K562 (cell line): ENCODE data around the gene TSPAN32. TPM values are rescaled to one million over a fixed set of nuclear protein-coding genes. Genes with fewer than 3 reads are reported as not detected.

ENCODE experiments used
- FOXJ2 ChIP-seq: fragments of 200-800 bp; sonication (Bioruptor generic); IDR thresholded peaks from 2 replicates; pipeline ENCODE4 v1.6.1; 2016; ENCODE audit warnings: missing genetic modification characterization, missing compliant biosample characterization
- HDAC3 ChIP-seq: fragments of 450-650 bp; IDR thresholded peaks from 2 replicates; pipeline ENCODE4 v1.6.1; 2018; ENCODE audit warnings: borderline replicate concordance, mild to moderate bottlenecking, moderate library complexity; ENCODE audit not compliant: partially characterized antibody
- ZC3H4 ChIP-seq: sonication (generic); formaldehyde crosslinking; IDR thresholded peaks from 2 replicates; pipeline ENCODE4 v1.9.0; 2021; ENCODE audit warnings: missing genetic modification reagents, borderline replicate concordance
- ZNF121 ChIP-seq: sonication (generic); formaldehyde crosslinking; conservative IDR thresholded peaks from 2 replicates; pipeline ENCODE4 v1.8.0; 2022; ENCODE audit warnings: missing genetic modification reagents
- polyA plus RNA-seq, 8 experiments: library from polyadenylated mRNA; depleted of rRNA in 4 of 8; stranded (reverse) in 5 of 8; unstranded in 3 of 8; fragments of >200 nt; fragmentation: Nextera tagmentation in 2 of 8; fragmentation: Illumina TruSeq in 1 of 8; extraction: Ambion mirVana in 2 of 8; extraction: Trizol in 1 of 8; gene quantifications; 2 replicates each; pipeline versions ENCODE4 v1.2.1 to v1.2.3, GENCODE V29; 2011 to 2014; ENCODE audit warnings: inconsistent platforms in 1 of 8, missing spikeins in 1 of 8
- total RNA-seq, 7 experiments: library from RNA; depleted of rRNA in 6 of 7; stranded (reverse); fragments of >200 nt in 6 of 7; fragmentation: Illumina TruSeq in 2 of 7; extraction: Trizol in 2 of 7; gene quantifications; 2 replicates each; pipeline versions ENCODE4 v1.2.1 to v1.2.3, GENCODE V29; 2011 to 2021; ENCODE audit warnings: low replicate concordance in 1 of 7
- TF ChIP-seq, protein P1 (sequence below), 2 experiments: fragments of 450-650 bp; formaldehyde crosslinking in 1 of 2; IDR thresholded peaks; 2 replicates each; pipeline versions ENCODE4 v1.4.0 to v1.6.1; 2014 to 2020; ENCODE audit warnings: mild to moderate bottlenecking in 2 of 2, borderline replicate concordance in 1 of 2, low read depth in 1 of 2

The TSPAN32 gene
- total and polyA plus RNA-seq, 9 of the 15 experiments (the other 6 are each of a cell fraction or from before 2014, with no cell fraction given): 0.21 to 7.3 (median 2.6) TPM

DNA sequence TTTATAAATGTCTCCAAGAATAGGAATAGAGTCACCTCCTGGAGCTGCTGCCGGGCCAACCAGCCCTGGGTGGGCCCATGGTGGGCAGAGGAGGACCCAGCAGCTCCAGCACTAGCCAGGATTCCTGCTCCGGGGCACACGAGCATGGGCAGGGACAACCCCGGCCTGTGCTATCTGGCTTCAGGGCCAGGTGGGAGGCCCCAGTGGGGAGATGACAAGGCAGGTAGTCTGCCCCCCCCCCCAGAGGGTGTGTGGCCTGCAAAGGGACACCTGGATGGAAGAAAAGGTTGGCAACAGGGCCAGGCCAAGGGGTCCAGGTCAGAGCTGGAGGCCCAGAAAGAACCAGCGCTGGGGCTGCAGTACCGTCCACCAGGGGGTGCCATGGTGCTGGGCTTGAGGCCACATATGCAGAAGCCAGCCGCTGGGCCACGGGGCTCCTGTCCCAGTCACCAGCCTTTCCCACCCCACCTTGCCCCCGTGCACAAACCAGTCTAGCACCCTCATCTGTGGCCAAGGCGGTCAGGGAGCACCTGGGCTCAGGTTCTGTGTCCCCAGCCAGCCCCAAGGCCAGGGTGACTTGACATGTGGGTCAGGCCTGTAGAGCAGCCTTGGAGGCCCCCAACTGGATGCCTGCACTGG is 3.4 kb downstream of the TSPAN32 start (continued):
- TF ChIP-seq HDAC3: no peak
- TF ChIP-seq FOXJ2 (tag): no peak
- TF ChIP-seq, protein P1, sequence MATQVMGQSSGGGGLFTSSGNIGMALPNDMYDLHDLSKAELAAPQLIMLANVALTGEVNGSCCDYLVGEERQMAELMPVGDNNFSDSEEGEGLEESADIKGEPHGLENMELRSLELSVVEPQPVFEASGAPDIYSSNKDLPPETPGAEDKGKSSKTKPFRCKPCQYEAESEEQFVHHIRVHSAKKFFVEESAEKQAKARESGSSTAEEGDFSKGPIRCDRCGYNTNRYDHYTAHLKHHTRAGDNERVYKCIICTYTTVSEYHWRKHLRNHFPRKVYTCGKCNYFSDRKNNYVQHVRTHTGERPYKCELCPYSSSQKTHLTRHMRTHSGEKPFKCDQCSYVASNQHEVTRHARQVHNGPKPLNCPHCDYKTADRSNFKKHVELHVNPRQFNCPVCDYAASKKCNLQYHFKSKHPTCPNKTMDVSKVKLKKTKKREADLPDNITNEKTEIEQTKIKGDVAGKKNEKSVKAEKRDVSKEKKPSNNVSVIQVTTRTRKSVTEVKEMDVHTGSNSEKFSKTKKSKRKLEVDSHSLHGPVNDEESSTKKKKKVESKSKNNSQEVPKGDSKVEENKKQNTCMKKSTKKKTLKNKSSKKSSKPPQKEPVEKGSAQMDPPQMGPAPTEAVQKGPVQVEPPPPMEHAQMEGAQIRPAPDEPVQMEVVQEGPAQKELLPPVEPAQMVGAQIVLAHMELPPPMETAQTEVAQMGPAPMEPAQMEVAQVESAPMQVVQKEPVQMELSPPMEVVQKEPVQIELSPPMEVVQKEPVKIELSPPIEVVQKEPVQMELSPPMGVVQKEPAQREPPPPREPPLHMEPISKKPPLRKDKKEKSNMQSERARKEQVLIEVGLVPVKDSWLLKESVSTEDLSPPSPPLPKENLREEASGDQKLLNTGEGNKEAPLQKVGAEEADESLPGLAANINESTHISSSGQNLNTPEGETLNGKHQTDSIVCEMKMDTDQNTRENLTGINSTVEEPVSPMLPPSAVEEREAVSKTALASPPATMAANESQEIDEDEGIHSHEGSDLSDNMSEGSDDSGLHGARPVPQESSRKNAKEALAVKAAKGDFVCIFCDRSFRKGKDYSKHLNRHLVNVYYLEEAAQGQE (IDR thresholded peaks at IDR 0.05; ENCODE audit: borderline replicate concordance): peak; percentile 84
- TF ChIP-seq, protein P1 (CRISPR knock-in tag; IDR thresholded peaks at IDR 0.05; ENCODE audit: low read depth): no peak
- TF ChIP-seq ZNF121 (CRISPR knock-in tag): no peak
- no peak for TF ChIP-seq ZC3H4 (CRISPR knock-in tag)
